ENCODE measurements around the gene TEX51. TPM values are rescaled to one million over a fixed set of nuclear protein-coding genes. Genes with fewer than 3 reads are reported as not detected.

TEX51 gene
- not detected in 2 replicates for total RNA-seq

DNA sequence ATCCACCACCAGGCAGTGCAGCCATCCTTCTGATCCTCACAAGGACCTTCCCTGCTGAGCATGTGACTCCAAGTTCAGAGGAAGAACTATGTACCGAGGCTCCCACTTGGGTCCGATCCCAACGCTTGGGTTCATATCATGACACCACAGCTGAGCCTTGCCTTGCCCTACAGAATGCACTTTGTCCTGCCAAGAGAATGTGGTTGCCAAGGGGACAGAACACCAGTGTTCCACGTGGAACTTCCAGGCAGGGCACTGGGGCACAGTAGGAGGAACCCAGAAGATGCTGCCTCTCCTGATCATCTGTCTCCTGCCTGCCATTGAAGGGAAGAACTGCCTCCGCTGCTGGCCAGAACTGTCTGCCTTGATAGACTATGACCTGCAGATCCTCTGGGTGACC lies at the start of gene TEX51:
Gene TEX51 (plus strand): TSS at position 255 of the 400 bp plus-strand sequence. CDS start 29 bp downstream, at position 284.

Other genes starting within 250 kb of the TEX51 start
- gene GYPC, start 242.7 kb upstream of the TEX51 start, total RNA-seq: 39.3 and 44.0 TPM in 2 replicates
- gene BIN1, start 208.3 kb downstream of the TEX51 start, total RNA-seq: 27.4 and 36.8 TPM in 2 replicates